ENCODE measurements around the gene DHX35.
"Not testable (repeated sequence)": the region's sequence is repeated elsewhere in the genome, so short reads cannot be mapped to it uniquely, and the experiment has no call there.

The DHX35 gene

DNA sequence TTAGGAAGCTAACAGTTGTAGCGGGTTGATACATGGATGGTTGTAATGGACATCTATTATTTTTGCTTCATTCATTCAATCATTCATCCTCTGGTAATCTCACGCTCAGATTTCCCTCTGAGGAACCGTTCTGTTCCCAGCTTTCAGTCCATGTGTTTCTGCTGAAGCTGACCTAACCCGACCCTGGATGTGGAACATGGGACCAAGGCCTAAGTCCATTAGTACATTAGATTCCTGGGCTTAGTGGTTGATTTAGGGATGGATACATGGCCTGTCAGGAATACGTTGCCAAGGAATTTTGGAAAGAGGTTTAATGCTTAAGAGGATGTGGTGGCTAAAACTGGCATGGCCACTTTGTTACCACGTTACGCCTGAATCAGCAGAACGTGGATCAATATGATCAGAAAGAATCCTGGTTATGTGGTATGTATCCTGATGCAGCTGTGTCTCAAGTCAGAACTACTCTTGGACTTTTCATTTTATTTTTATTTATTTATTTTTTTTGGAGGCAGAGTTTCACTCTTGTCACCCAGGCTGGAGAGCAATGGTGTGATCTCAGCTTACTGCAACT, 4.1 kb upstream of the DHX35 start:
- TF ChIP-seq, protein P1, sequence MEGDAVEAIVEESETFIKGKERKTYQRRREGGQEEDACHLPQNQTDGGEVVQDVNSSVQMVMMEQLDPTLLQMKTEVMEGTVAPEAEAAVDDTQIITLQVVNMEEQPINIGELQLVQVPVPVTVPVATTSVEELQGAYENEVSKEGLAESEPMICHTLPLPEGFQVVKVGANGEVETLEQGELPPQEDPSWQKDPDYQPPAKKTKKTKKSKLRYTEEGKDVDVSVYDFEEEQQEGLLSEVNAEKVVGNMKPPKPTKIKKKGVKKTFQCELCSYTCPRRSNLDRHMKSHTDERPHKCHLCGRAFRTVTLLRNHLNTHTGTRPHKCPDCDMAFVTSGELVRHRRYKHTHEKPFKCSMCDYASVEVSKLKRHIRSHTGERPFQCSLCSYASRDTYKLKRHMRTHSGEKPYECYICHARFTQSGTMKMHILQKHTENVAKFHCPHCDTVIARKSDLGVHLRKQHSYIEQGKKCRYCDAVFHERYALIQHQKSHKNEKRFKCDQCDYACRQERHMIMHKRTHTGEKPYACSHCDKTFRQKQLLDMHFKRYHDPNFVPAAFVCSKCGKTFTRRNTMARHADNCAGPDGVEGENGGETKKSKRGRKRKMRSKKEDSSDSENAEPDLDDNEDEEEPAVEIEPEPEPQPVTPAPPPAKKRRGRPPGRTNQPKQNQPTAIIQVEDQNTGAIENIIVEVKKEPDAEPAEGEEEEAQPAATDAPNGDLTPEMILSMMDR (IDR thresholded peaks at IDR 0.05; ENCODE audit: extremely low read depth, insufficient read depth, missing control alignments) = no peak
- in situ Hi-C loops (cut with MboI; ENCODE audit: low pct_unique_long_range_greater_than_20kb, low sequenced_read_pairs, unreplicated experiment) = no loop called here
- DNase-seq (ENCODE audit: low spot score) = no peak

DNA sequence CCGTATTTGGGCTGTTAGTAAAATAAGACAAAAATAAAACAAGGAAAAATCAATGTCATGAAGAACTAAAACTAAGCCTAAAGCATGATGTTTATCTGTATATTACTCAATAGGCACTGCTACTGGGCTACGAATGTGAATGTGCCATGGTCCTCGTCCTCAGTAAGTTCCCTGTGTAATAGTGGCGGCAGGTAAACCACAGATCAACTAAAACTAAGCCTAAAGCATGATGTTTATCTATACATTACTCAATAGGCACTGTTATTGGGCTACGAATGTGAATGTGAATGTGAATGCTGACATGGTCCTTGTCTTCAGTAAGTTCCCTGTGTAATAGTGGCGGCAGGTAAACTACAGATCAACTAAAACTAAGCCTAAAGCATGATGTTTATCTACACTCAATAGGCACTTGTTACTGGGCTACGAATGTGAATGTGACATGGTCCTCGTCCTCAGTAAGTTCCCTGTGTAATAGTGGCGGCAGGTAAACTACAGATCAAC, 1.9 kb upstream of the DHX35 start:
- DNase-seq (ENCODE audit: low spot score); in situ Hi-C loops (cut with MboI; ENCODE audit: low pct_unique_long_range_greater_than_20kb, low sequenced_read_pairs, unreplicated experiment): not testable (repeated sequence)

DNA sequence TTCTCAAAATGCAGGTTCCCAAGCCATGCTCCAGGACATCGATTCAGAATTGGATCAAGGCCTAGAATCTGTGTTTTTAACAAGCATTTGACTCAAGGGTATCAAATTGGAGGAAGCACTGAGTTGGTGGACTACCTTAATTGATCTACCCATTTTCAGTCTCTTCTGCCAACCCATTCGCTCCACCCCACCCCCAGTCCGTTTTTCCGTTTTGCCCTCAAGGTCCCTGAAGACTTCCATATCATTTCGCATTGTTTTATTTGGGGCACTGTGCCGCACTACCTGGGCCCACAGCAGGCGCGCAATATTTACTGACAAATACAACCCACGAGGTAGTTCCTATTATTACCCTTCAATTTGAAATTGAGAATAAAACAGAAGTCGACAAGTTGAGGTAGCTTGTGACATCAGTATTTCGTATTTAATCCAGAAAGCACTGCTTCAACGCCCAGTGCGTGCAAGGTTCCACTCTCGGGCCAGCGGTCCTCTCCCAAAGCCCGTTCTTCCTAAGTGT, 557 bp upstream of the DHX35 start:
- TF ChIP-seq, protein P1 (IDR thresholded peaks at IDR 0.05; ENCODE audit: extremely low read depth, insufficient read depth, missing control alignments) = no peak
- no peak for DNase-seq (ENCODE audit: low spot score)
- in situ Hi-C loops (cut with MboI; ENCODE audit: low pct_unique_long_range_greater_than_20kb, low sequenced_read_pairs, unreplicated experiment) = no loop called here

DNA sequence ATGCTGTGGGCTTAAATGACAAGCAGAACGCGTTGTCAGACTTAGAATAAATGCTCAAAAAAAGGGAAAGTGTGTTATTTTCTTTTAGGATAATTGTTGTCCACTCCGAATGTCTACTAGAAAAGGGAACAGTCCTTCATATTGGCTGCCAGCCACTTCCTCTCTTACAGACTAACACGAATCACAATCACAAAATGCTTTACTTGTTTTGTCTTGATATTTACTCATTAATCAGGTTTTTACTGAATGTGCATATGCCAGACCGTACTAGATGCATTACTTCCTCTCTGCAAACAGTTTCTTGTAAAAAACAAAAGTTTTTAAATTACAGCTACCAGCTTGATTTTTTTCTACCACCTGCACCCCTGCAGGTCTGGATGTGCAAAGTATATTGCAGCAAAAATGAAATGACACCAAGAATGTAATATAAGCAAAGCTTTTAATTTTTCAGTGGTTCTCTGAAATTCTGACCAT, 821 bp downstream of the DHX35 start:
- DNase-seq (ENCODE audit: low spot score) = no peak
- TF ChIP-seq, protein P1 (IDR thresholded peaks at IDR 0.05; ENCODE audit: extremely low read depth, insufficient read depth, missing control alignments) = no peak
- in situ Hi-C loops (cut with MboI; ENCODE audit: low pct_unique_long_range_greater_than_20kb, low sequenced_read_pairs, unreplicated experiment) = no loop called here

DNA sequence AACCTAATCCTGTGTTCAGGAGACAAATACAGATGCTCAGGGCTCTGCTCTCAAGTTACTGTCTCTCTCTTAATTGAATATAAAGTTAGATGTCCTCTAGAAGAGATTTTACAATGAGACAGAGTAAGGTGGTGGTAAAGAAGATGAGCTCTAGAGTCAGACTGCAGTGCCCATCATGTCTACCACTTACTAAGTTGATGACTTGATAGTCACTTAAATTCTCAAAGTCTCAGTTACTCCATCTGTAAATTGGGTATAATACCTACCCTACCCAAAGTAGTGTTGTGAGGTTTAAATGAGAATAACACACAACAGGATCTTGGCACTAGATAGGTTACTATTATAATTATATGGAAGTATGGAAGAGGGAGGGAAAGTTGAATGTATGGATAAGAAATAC, 1.6 kb downstream of the DHX35 start:
- TF ChIP-seq, protein P1 (IDR thresholded peaks at IDR 0.05; ENCODE audit: extremely low read depth, insufficient read depth, missing control alignments) = no peak
- in situ Hi-C loops (cut with MboI; ENCODE audit: low pct_unique_long_range_greater_than_20kb, low sequenced_read_pairs, unreplicated experiment) = no loop called here
- DNase-seq (ENCODE audit: low spot score) = no peak

DNA sequence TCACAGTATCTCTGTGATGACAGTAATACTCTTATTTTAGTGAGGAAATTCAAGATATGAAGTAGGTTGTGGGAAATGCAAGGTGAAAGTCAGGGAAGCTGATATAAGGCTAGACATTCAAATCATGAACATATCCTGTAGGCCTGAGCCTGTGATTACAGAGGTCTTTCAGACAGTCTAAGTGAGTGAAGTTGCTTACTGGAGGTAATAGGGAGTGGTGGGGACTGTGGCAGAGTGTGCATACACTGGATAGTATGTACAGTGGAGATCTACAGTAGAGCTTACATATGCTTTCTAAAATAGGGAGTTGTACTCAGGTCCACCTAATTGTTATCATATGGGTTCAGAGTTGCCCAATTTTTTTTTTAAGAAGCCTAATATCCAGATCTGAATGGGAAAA, 3.1 kb downstream of the DHX35 start:
- DNase-seq (ENCODE audit: low spot score) = no peak
- in situ Hi-C loops (cut with MboI; ENCODE audit: low pct_unique_long_range_greater_than_20kb, low sequenced_read_pairs, unreplicated experiment) = no loop called here
- TF ChIP-seq, protein P1 (IDR thresholded peaks at IDR 0.05; ENCODE audit: extremely low read depth, insufficient read depth, missing control alignments) = no peak

DNA sequence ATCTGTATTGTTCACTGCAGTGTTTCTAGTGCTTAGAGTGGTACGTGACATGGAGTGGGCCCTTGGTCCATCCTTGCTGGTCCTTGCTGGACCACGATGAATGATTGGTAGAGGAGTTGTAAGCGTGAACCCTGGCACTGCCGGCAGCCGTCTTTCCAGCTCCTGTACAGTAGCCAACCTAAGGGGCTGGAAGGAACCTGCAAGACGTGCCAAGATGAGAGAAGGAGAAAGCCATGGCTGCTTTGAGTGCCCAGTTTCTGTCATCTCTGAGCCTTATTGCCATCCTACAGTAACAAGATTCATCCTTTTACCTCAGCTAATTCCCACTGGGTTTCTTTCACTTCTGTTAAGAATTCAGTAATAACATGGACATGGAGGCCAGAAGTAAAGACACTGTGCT, 5.9 kb downstream of the DHX35 start:
- in situ Hi-C loops (cut with MboI; ENCODE audit: low pct_unique_long_range_greater_than_20kb, low sequenced_read_pairs, unreplicated experiment) = no loop called here
- DNase-seq (ENCODE audit: low spot score) = no peak
- TF ChIP-seq, protein P1 (IDR thresholded peaks at IDR 0.05; ENCODE audit: extremely low read depth, insufficient read depth, missing control alignments) = no peak
